ELF-1 (cell line): ENCODE results near the gene KDM4B.

Experiments
- DNase-seq: peaks from one replicate; pipeline ENCODE4 v3.0.0-alpha.2; 2016; ENCODE audit warnings: low read depth, low spot score

KDM4B gene

DNA sequence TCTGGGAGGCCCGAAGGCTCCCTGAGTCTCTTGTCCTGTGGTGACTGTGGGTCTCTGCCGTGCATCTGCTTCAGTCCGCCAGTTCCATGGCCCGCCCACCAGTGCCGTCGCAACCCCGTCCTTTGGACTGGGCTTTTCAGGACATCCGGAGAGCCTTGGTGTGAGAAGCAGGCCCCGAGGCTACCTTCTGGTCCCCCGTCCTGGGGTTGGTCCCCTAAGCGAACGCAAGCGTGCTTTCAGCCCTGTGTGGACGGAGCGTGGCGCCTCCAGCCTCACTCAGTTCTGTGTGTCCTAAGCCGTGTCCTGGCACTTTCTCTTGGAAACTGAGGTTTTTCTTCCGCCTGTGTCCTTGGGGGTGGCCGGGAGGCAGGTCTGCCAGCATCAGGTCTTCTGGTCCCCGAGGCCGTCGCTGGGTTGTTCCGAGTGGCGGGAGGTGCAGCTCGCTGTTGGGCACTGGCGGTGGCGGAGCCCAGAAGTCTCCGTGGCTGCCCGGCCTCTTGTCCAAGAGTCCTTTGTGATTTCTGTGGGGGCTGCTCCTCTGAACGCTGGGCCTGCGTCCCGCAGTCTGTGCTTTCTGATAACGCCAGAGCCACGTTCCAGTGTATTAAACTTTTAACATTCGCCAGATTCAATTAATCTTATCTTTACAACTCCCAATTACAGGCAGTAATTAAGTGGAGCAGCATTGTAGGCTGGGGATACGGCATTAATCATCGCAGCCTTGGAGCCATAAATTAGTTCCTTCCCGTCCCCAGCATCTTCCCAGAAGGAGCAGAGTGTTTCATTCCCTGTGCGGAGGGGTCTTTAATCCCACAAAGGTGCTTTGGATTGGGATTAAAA, 99.5 kb downstream of the KDM4B start:
- no peak for DNase-seq

DNA sequence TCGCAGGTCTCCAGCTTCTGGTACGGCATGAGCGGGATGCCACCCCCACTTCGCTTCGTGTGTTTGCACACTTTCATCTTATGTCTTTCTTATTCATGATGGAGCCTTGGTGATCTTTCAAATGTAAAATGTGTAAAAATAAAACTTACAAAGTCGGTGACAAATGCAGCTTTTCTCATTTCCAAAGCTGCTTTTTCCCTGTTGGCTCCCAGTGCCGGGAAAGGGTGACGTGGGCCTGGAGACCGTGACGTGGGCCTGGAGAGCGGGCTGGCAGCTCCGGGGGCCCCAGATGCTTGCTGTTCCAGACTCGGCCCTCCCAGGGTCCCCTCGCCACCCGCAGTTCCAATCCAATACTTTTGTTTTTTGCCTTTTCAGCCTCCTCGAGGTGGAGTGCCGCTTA, 101.4 kb downstream of the KDM4B start:
- DNase-seq: no peak

DNA sequence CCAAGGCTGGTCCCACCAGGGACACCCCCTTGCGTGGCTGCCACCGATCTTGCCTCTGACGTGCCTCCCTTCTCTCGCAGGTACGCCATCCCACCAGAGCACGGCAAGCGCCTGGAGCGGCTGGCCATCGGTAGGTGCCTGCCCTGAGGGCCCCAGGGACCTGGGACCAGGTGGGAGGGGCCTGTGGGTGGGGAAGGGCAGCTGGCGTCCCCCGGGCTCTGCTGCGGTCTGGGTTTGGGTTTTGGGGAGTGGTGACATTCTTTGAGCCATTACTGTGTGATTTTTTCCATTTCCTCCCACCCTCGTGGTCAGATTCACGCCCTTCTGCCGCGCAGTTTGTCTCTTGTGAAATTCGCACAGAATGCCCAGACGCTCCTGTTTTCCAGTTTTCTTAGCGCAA, 102.0 kb downstream of the KDM4B start:
- no peak for DNase-seq

DNA sequence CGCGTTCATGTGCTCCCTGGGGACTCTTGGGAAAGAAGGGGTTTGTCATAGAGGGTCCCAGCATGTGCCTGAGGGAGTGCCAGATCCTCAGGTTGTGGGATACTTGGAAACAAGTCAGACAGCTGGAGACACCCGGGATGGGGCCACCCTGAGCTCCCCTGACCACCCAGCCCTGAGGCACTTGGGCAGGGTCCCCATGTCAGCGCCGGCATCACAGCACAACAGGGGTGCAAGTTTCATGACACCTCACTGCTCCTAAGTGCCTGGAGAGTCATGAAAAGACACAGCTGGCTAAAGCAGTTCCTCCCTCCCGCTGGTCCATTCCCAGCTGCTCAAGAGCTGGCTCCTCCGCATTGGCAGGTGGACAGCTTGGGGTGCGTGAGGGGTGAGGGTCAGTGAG, 102.7 kb downstream of the KDM4B start:
- DNase-seq: no peak

GRCh38 chr19:5072115-5072514, 103.2 kb downstream of the KDM4B start:
- DNase-seq: no peak

DNA sequence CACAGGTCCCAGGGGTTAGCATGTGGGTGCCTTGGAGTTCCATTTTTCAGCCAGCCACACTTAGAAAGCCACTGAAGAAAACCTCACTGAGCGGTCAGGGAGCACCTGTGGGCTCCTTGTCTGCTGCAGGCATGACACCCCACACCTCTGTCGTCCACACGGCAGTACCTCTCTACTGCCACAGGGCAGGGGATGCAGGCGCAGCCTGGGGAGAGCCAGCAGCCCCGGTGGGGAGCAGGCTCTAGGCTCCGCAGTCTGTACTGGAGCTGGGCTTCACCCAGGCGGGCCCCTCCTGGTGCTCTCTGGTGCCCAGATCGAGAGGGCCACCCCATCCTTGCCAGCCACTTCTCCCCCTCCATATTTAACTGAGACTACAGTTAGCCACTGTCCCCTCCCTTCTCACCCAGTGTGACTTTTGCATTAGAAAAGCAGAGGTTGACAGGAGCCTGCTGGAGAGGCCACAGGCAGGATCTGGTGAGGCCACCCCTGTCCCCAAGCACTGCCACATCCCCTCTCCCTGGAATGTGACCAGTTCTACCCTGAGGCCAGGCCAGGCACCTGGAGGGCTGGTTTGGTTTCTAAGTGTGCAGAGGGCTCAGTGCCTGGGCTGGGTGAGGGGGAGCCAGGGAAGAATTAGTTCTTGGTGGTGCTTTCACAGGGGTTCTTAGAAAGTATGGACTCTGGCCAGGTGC, 104.4 kb downstream of the KDM4B start:
- DNase-seq: peak; percentile 82

GRCh38 chr19:5074407-5074806, 105.5 kb downstream of the KDM4B start:
- DNase-seq: no peak

DNA sequence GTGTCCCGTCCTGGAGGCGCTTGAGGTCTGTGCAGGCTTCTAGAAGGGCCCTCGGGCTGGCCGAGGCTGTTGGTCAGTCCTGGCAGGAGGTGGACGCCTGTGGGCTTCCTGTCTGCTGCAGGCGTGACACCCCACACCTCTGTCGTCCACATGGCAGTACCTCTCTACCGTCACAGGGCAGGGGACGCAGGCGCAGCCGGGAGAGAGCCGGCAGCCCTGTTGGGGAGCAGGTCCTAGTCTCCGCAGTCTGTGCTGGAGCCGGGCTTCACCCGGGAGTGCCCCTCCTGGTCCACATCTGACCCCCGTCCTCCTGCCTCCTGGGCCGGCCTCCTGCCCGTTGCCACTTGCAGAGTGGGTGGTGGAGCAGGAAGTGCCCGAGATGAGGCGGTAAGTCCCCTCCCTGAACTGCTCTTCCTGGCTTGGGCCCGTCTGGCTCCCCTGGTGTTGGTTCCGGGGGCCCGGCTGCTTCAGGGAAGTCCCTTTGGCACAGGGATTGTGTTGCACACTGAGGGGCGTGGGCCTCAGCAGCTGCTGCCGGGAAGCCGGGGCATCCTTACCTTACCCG, 106.0 kb downstream of the KDM4B start:
- DNase-seq: no peak

DNA sequence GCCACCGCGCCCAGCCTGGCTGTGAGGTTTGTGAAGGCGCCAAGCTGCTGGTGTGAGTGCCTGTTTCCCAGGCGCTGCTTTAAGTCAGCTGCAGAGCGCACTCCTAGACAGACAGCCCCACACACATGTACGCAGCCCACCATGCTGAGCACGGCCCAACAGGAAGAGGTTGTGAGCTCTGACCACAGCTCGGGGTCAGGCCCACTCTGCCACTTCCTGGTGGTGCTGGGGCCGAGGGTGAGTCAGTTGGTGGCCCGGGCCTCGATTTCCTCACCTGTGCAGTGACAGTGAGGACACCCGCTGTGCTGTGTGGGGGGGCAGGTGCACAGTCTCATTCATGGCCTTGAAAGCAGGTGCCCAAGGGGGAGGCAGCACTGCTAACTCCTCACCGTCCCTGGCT, 106.7 kb downstream of the KDM4B start:
- DNase-seq: no peak

DNA sequence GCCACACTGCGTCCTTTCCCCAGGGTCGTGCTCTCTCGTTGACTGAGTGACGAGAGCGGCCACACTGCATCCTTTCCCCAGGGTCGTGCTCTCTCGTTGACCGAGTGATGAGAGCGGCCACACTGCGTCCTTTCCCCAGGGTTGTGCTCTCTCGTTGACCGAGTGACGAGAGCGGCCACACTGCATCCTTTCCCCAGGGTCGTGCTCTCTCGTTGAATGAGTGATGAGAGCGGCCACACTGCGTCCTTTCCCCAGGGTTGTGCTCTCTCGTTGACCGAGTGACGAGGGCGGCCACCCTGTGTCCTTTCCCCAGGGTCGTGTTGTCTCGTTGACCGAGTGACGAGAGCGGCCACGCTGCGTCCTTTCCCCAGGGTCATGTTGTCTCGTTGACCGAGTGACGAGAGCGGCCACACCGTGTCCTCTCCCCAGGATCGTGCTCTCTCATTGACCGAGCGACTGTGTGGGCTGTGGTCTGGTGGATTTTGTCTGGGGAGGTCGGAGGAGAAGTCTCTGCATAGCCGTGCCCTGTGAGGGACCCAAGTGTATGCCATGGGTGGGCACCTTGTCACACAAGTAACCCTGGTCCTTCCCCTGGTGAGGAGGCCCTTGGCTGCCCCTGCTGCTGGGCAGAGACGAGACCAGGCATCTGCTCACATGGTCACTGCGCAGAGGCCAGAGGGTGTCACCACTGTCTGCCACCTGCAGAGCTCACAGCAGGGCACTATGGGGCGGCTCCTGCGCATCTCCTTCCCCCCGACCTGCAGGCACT, 107.7 kb downstream of the KDM4B start:
- DNase-seq: no peak

DNA sequence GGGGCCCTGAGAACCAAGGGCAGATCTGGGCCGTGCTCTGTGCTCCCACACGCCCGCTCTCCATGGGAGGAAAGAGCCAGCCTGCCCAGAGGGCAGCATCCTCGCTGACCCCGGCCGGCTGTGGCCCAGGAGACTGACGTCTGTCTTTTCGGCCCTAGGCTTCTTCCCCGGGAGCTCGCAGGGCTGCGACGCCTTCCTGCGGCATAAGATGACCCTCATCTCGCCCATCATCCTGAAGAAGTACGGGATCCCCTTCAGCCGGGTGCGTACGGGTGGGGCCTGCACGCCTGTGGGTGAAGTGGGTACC, 108.2 kb downstream of the KDM4B start:
- no peak for DNase-seq

DNA sequence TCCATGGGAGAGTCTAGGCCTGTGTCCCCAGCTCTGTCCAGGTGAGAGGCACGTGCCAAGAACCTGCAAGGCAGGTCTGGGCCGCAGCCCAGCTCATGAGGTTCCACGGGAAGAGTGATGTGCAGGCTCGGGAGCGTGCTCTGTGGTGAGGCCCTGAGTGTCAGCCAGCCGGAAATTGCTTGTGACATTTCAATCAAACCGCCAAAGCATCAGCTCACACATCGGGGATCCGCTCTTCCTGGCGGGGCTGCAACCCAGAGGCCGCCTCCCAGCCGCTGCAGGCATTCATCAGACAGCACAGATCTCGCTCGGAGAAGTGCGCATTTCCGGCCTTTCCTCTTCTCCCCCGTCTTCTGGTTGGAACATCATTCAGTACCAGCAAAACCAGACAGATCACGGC, 109.3 kb downstream of the KDM4B start:
- DNase-seq: no peak

- no peak for DNase-seq
These were observed 109.8 kb downstream of the KDM4B start for GRCh38 chr19:5078666-5079065.

DNA sequence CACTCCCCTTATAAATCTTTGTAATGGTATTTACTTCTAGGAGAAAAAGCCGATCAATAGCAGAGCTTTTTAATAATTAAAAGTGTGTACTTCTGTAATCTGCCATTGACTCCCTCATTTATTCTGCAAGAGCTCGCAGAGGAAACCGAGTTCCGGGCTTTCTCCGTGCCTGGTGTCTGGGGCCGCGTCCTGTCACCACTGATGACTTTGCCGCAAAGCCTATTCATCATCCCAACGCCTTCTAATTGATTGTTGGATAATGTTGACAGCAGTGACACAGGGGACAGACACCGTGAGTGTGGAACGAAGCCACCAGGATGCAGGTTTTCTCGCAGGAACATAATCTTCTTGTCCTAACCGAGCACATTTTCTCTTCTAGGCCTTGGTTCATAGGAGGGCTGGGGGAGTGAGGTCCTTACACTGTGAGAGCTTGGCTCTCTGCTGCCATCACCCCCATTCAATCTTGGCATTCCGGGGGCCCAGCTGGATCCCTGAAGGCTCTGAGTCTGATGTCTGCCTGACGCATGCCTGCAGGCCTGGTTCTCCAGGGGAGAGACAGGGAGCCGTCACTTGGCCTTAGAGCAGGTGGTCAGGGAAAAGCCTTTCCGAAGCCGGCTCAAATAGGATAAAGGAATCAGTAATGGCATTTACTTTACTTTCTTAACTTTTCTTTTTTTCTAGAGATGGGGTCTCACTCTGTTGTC, 110.3 kb downstream of the KDM4B start:
- DNase-seq: no peak

GRCh38 chr19:5080030-5080654, 111.2 kb downstream of the KDM4B start:
- DNase-seq: no peak

DNA sequence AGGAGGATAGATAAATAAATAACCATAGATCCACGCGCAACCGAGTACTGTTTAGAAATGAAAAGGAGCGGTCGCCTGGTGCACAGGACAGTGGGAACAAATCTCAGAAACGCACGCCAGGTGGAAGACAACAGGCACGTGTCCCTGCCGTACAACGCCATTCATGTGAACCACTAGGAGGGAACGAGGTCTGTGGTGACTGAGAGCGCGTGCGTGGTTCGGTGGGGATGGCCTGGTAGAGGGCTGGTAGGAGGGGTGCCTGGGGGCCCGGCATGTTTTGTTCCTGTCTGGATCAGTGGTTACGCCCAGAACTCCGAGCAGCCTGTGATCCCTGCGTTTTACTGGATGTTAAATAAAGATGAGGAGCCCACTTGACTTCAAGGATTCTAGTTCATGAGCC, 111.9 kb downstream of the KDM4B start:
- DNase-seq: no peak

- DNase-seq: no peak
These were observed 112.7 kb downstream of the KDM4B start for GRCh38 chr19:5081443-5082161.

DNA sequence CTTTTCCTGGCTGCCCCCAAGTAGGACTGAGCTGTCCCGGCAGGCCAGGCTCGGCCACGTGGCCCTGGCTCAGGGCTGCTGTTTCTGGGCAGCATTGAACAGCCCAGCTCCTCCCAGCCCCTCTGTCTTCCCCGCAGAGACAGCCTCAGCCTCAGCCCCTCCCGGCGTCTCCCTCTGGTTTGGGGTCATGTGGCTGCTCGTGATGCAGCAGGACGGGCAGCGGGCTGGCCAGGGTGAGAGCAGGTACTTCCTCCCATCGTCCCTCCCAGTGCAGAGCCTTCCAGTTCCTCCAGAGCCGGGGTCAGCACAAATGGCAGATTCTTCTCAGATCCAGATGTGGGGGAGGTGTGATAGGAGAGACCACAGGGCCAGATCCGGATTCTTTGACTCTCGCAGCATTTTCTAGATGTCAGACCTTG, 114.6 kb downstream of the KDM4B start:
- peak; percentile 87 for DNase-seq

GRCh38 chr19:5085566-5085965, 116.7 kb downstream of the KDM4B start:
- no peak for DNase-seq

- no peak for DNase-seq
These were observed 117.3 kb downstream of the KDM4B start for GRCh38 chr19:5086230-5086629.
